BLaER1 (cell line): Measurements from ENCODE around the gene EHMT1.
"Not testable (repeated sequence)": the region's sequence is repeated elsewhere in the genome, so short reads cannot be mapped to it uniquely, and the experiment has no call there.

Source experiments
- H3K27ac ChIP-seq: shearing (Covaris generic); formaldehyde crosslinking; 2 replicates; pipeline ENCODE4 v1.8.1; 2022
- H3K27me3 ChIP-seq: shearing (Covaris generic); formaldehyde crosslinking; 2 replicates; pipeline ENCODE4 v1.8.1; 2022
- H3K36me3 ChIP-seq: shearing (Covaris generic); formaldehyde crosslinking; 2 replicates; pipeline ENCODE4 v1.8.1; 2022
- H3K4me1 ChIP-seq: shearing (Covaris generic); formaldehyde crosslinking; 2 replicates; pipeline ENCODE4 v1.8.1; 2022
- H3K4me2 ChIP-seq: shearing (Covaris generic); formaldehyde crosslinking; 2 replicates; pipeline ENCODE4 v1.8.1; 2022
- H3K4me3 ChIP-seq: shearing (Covaris generic); formaldehyde crosslinking; 2 replicates; pipeline ENCODE4 v1.8.1; 2022
- H3K9ac ChIP-seq: shearing (Covaris generic); formaldehyde crosslinking; 2 replicates; pipeline ENCODE4 v1.8.1; 2022
- H3K9me3 ChIP-seq: shearing (Covaris generic); formaldehyde crosslinking; 2 replicates; pipeline ENCODE4 v1.8.1; 2022
- H4K20me1 ChIP-seq: shearing (Covaris generic); formaldehyde crosslinking; 2 replicates; pipeline ENCODE4 v1.8.1; 2022
- Cebpa-rat ChIP-seq: shearing (Covaris generic); IDR thresholded peaks from 2 replicates; pipeline ENCODE4 v1.8.1; 2022

Gene EHMT1

DNA sequence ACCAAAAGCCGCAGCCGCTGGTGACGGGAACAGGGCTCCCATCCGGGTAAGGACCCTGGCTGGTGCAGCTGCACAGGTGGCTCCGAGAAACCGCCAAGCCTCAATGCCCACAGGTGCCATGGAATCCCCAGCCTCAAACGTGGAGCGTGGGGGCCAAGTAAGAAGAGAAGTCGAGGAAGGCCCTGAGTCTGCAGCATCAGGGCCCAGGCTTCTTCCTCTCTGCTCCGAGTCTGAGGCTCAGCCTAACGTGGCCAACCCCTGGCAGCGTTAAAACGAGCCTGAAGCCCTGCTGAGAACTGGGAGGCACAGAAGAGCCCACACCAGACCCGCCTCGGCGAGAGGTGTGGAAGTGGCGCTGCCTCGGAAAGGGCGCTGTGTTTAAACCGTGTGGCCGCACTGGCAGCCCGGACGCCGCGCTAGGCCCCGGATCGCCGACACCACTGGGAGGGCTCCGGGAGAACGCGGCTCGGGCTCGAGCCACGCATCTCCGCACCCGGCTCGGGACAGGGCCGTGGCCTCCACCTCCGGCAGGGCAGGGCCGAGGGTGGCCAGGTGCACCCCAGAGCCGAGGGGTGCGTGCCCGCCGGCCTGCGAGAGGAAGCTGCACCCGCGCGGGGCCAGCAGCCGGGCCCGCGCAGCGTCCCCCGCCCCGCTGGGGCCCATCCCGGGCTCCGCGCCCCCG lies 29.2 kb upstream of the EHMT1 start:
- no peaks in the 10 kb centered on the region for H3K27me3 ChIP-seq
- H4K20me1 ChIP-seq: peaks cover 52% of the 10 kb centered on the region

GRCh38 chr9:137590123-137590468 lies 28.7 kb upstream of the EHMT1 start:
- Histone ChIP-seq H3K9ac (peak overlapping the region; percentile 95), H3K36me3 (peaks cover 40% of the 10 kb centered on the region), H3K4me1 (peaks cover 28% of the 10 kb centered on the region), H3K9me3 (no peaks in the 10 kb centered on the region), H3K27ac (peak overlapping the region; percentile 87), H3K4me2 (peak overlapping the region; percentile 92), H4K20me1 (peaks cover 47% of the 10 kb centered on the region), H3K27me3 (no peaks in the 10 kb centered on the region), H3K4me3 (peak overlapping the region; percentile 88)
- no peak for TF ChIP-seq Cebpa-rat

More for the DNA sequence above, 29.2 kb upstream of the EHMT1 start:
- Histone ChIP-seq H3K9ac (peak overlapping the region; percentile 95), H3K9me3 (no peaks in the 10 kb centered on the region), H3K27ac (peak overlapping the region; percentile 87), H3K4me2 (peak overlapping the region; percentile 92), H3K4me1 (peaks cover 28% of the 10 kb centered on the region), H3K36me3 (peaks cover 45% of the 10 kb centered on the region), H3K4me3 (peak overlapping the region; percentile 88)
- TF ChIP-seq Cebpa-rat: no peak

DNA sequence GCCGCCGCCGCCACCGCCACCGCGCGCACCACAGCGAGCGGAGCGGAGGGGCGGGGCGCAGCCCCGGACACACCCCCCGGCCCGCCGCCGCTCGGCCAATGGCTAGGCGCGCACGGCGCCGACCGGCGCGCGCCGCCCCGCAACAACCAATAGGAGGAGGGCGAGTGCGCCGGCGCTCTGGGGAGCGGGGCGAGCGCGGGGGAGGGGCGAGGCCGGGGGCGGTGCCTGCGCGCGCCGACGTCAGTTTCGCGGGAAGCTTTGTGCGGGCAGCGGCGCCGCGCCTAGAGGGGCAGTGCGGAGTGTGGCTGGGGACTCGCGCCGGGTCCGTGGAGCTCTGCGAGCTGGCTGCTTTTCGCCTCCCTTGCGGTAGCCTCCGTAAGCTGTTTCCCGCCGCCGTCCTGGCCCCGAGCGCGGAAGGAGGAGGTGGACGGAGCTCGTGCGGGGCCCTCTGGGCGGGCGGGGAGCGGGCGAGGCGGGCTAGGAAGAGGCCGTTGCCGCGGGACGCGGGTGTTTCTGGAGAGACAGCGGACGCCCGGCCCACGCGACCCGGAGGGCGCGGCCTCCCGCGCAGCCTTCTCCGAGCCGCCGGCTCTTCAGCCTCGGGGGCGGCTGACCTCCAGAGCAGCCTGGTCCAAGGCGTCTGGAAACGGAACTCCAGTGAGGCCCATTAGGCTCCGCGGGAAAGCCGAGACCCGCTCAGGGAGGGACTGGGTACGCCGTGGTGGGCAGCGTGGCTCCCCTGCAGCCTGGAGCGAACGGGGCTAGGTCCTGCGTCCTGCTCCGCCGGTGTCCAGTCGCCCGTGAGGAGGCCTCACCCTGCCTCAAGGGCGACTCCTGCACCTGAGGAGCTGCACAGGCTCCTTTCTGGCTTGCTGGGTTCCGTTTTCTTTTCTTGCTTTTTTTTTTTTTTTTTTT lies 28.1 kb upstream of the EHMT1 start, which contains the start of gene ZMYND19:
TSS of gene ZMYND19 (minus strand) at position 44 of the 915 bp plus-strand sequence. CDS start 249 bp downstream, outside the sequence.
- Histone ChIP-seq H3K9me3 (no peaks in the 10 kb centered on the region), H3K36me3 (peaks cover 34% of the 10 kb centered on the region), H3K4me3 (peak within 1 kb of the TSS; percentile 88), H3K4me1 (peaks cover 28% of the 10 kb centered on the region), H4K20me1 (peaks cover 40% of the 10 kb centered on the region), H3K27ac (peak within 1 kb of the TSS; percentile 87), H3K27me3 (no peaks in the 10 kb centered on the region), H3K9ac (peak within 1 kb of the TSS; percentile 95), H3K4me2 (peak within 1 kb of the TSS; percentile 100)
- no peak for TF ChIP-seq Cebpa-rat

DNA sequence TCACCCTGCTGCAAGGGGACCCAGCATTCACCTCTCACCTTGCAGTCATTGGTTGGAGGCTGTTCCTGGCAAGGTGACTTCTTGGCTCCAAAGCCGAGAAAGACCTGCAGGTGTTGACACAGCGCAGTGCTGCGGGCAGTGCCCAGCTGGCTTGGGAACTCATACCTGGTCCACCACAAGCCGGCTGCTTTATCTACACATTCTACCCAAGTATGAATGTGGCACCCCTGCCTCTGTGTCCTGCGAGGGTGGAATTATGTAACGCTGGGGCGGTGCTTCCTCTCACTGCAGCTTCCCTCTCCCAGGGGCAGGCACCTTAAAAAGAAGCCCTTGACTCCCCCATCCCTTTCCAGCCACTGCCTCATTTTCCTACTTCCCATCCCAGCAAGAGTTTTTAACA lies 26.0 kb upstream of the EHMT1 start:
- H3K9ac ChIP-seq: no peak overlapping the region
- peaks cover 13% of the 10 kb centered on the region for H3K36me3 ChIP-seq
- no peaks in the 10 kb centered on the region for H3K9me3 ChIP-seq
- no peak overlapping the region for H3K4me2 ChIP-seq
- peaks cover 21% of the 10 kb centered on the region for H4K20me1 ChIP-seq
- no peak overlapping the region for H3K4me3 ChIP-seq
- peaks cover 28% of the 10 kb centered on the region for H3K4me1 ChIP-seq
- no peaks in the 10 kb centered on the region for H3K27me3 ChIP-seq
- no peak for TF ChIP-seq Cebpa-rat
- no peak overlapping the region for H3K27ac ChIP-seq

GRCh38 chr9:137593176-137593575 lies 25.6 kb upstream of the EHMT1 start:
- no peak overlapping the region for H3K4me3 ChIP-seq
- H3K4me2 ChIP-seq: no peak overlapping the region
- H3K27ac ChIP-seq: no peak overlapping the region
- no peak for TF ChIP-seq Cebpa-rat
- no peak overlapping the region for H3K9ac ChIP-seq
- no peaks in the 10 kb centered on the region for H3K27me3 ChIP-seq
- H4K20me1 ChIP-seq: peaks cover 17% of the 10 kb centered on the region
- H3K36me3 ChIP-seq: peaks cover 9% of the 10 kb centered on the region
- peaks cover 26% of the 10 kb centered on the region for H3K4me1 ChIP-seq
- H3K9me3 ChIP-seq: no peaks in the 10 kb centered on the region

GRCh38 chr9:137596577-137596976 lies 22.2 kb upstream of the EHMT1 start:
- not testable (repeated sequence) for H3K27ac ChIP-seq, H3K27me3 ChIP-seq, H3K9ac ChIP-seq, H3K9me3 ChIP-seq, H3K36me3 ChIP-seq, H4K20me1 ChIP-seq, H3K4me2 ChIP-seq, H3K4me3 ChIP-seq
- peaks cover 16% of the 10 kb centered on the region for H3K4me1 ChIP-seq

- Histone ChIP-seq H3K27ac (no peak overlapping the region), H3K9me3 (no peaks in the 10 kb centered on the region), H3K36me3 (no peaks in the 10 kb centered on the region), H3K4me1 (peaks cover 36% of the 10 kb centered on the region), H3K27me3 (no peaks in the 10 kb centered on the region), H3K4me2 (no peak overlapping the region), H4K20me1 (no peaks in the 10 kb centered on the region), H3K9ac (no peak overlapping the region), H3K4me3 (no peak overlapping the region)
- TF ChIP-seq Cebpa-rat: no peak
Observed at GRCh38 chr9:137598943-137599342, 19.9 kb upstream of the EHMT1 start.

DNA sequence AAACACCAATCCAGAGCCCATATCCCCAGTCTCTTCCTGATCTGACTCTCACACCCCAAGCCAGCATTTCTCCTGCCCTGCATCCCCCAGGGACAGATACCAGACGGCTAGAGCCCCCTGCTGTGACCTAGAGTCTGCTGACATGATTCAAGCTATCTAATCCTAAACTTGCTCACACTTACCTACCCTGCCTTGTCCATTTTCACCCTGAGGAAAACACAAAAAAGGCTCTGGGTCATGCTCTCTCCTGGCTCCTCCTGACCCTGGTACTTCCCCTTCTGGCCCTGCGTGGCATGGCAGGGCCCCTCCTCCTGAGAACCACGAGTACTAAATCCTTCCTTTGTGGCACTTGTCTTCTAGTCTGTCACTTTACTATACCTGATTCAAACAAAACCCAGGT lies 16.1 kb upstream of the EHMT1 start:
- no peaks in the 10 kb centered on the region for H3K27me3 ChIP-seq
- no peak overlapping the region for H3K4me3 ChIP-seq
- no peaks in the 10 kb centered on the region for H3K36me3 ChIP-seq
- peaks cover 20% of the 10 kb centered on the region for H4K20me1 ChIP-seq
- H3K4me1 ChIP-seq: peaks cover 59% of the 10 kb centered on the region
- H3K9ac ChIP-seq: peak overlapping the region; percentile 23; the same call in 1 of the 2 replicates
- TF ChIP-seq Cebpa-rat: no peak
- peak overlapping the region; percentile 70 for H3K4me2 ChIP-seq
- no peaks in the 10 kb centered on the region for H3K9me3 ChIP-seq
- peak overlapping the region; percentile 45; the same call in 1 of the 2 replicates for H3K27ac ChIP-seq

GRCh38 chr9:137603879-137604278 lies 14.9 kb upstream of the EHMT1 start:
- H3K27me3 ChIP-seq: no peaks in the 10 kb centered on the region
- peaks cover 7% of the 10 kb centered on the region; the same call in 1 of the 2 replicates for H3K36me3 ChIP-seq
- no peak for TF ChIP-seq Cebpa-rat
- peaks cover 32% of the 10 kb centered on the region for H4K20me1 ChIP-seq
- no peak overlapping the region; the same call in 1 of the 2 replicates for H3K4me3 ChIP-seq
- peak overlapping the region; percentile 87 for H3K4me2 ChIP-seq
- no peaks in the 10 kb centered on the region for H3K9me3 ChIP-seq
- H3K9ac ChIP-seq: no peak overlapping the region
- no peak overlapping the region for H3K27ac ChIP-seq
- H3K4me1 ChIP-seq: peaks cover 65% of the 10 kb centered on the region
